ENCODE results near the gene RFXANK.

DNA sequence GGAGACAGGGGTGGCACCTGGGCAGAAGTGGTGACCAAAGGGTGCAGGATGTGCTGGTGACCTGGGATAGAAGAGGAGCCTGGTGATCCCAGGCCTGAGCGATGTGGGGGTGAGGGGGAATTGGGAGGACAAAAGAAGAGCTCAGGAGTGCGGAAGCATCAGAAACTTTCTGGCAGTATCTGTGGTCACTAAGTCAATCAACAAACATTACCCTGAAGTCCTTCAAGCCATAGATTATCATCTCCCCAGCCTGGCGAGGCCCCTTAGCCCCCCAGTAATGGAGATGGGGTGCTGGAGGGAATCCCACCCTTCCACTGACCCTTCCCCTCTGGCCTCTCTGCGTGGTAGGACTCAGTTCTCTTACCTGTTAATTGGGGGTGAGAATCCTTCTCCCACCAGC is 32.5 kb upstream of the RFXANK start:
- TF ChIP-seq, protein P1, sequence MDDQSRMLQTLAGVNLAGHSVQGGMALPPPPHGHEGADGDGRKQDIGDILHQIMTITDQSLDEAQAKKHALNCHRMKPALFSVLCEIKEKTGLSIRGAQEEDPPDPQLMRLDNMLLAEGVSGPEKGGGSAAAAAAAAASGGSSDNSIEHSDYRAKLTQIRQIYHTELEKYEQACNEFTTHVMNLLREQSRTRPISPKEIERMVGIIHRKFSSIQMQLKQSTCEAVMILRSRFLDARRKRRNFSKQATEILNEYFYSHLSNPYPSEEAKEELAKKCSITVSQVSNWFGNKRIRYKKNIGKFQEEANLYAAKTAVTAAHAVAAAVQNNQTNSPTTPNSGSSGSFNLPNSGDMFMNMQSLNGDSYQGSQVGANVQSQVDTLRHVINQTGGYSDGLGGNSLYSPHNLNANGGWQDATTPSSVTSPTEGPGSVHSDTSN (IDR thresholded peaks at IDR 0.05), result no peak
- TF ChIP-seq, protein P2, sequence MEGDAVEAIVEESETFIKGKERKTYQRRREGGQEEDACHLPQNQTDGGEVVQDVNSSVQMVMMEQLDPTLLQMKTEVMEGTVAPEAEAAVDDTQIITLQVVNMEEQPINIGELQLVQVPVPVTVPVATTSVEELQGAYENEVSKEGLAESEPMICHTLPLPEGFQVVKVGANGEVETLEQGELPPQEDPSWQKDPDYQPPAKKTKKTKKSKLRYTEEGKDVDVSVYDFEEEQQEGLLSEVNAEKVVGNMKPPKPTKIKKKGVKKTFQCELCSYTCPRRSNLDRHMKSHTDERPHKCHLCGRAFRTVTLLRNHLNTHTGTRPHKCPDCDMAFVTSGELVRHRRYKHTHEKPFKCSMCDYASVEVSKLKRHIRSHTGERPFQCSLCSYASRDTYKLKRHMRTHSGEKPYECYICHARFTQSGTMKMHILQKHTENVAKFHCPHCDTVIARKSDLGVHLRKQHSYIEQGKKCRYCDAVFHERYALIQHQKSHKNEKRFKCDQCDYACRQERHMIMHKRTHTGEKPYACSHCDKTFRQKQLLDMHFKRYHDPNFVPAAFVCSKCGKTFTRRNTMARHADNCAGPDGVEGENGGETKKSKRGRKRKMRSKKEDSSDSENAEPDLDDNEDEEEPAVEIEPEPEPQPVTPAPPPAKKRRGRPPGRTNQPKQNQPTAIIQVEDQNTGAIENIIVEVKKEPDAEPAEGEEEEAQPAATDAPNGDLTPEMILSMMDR (IDR thresholded peaks at IDR 0.05), result no peak
- TF ChIP-seq BHLHE40 (IDR thresholded peaks at IDR 0.05; ENCODE audit: low read depth, low read length) (no peak), EHMT2 (IDR thresholded peaks at IDR 0.05; ENCODE audit: low read depth) (no peak), CHD2 (IDR thresholded peaks at IDR 0.05; ENCODE audit: low read length, partially characterized antibody) (no peak), SMC3 (IDR thresholded peaks at IDR 0.05) (no peak), JUNB (IDR thresholded peaks at IDR 0.05) (no peak), FOSL2 (IDR thresholded peaks at IDR 0.05) (no peak), FOSL2 (CRISPR knock-in tag; IDR thresholded peaks at IDR 0.05) (no peak), MAZ (IDR thresholded peaks at IDR 0.05; ENCODE audit: borderline replicate concordance, low read depth, low read length) (no peak), ZFP36 (IDR thresholded peaks at IDR 0.05; ENCODE audit: borderline replicate concordance, partially characterized antibody) (no peak), KDM1A (IDR thresholded peaks at IDR 0.05; ENCODE audit: low read depth) (no peak)
- TF ChIP-seq, protein P3, sequence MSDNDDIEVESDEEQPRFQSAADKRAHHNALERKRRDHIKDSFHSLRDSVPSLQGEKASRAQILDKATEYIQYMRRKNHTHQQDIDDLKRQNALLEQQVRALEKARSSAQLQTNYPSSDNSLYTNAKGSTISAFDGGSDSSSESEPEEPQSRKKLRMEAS (IDR thresholded peaks at IDR 0.05), result no peak
